ENCODE measurements around the gene MAGEB1.

Gene MAGEB1

GRCh38 chrX:30301208-30301607 lies 54.3 kb downstream of the MAGEB1 start:
- no peak for DNase-seq

All from NCI-H2081 treated with DMSO at 0.1 percent for 48 hours (cell line).